ENCODE results near the gene ESPNL. TPM values are rescaled to one million over a fixed set of nuclear protein-coding genes. Genes with fewer than 3 reads are reported as not detected.

The ESPNL gene
- total RNA-seq, 4 donors from 2014 or later = 0.78 to 1.3 (median 0.83) TPM; not detected in 1

- Histone ChIP-seq H3K27ac (replicated peaks in 1 of 4) (no peak overlapping the region), H3K9me3 (no peaks in the 10 kb centered on the region), H3K4me1 (peaks cover 5 to 18% (median 9%) of the 10 kb centered on the region in 4 donors), H3K36me3 (no peaks in the 10 kb centered on the region), H3K4me3 (no peak overlapping the region), H3K27me3 (peaks cover 0 to 9% (median 0%) of the 10 kb centered on the region in 4 donors)
- WGBS = 87% methylated on average over 17 of the region's 29 CpGs
- intact Hi-C loops (cut with DNase I) = no loop called here
- no peak for TF ChIP-seq POLR2AphosphoS5 (IDR thresholded peaks at IDR 0.05)
- TF ChIP-seq EP300 (IDR thresholded peaks at IDR 0.05) = no peak
- no peak for TF ChIP-seq POLR2A (IDR thresholded peaks at IDR 0.05; ENCODE audit: low read depth)
- TF ChIP-seq, protein P1, sequence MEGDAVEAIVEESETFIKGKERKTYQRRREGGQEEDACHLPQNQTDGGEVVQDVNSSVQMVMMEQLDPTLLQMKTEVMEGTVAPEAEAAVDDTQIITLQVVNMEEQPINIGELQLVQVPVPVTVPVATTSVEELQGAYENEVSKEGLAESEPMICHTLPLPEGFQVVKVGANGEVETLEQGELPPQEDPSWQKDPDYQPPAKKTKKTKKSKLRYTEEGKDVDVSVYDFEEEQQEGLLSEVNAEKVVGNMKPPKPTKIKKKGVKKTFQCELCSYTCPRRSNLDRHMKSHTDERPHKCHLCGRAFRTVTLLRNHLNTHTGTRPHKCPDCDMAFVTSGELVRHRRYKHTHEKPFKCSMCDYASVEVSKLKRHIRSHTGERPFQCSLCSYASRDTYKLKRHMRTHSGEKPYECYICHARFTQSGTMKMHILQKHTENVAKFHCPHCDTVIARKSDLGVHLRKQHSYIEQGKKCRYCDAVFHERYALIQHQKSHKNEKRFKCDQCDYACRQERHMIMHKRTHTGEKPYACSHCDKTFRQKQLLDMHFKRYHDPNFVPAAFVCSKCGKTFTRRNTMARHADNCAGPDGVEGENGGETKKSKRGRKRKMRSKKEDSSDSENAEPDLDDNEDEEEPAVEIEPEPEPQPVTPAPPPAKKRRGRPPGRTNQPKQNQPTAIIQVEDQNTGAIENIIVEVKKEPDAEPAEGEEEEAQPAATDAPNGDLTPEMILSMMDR (IDR thresholded peaks at IDR 0.05) = no peak
- no peak for DNase-seq (ENCODE audit: extremely low spot score)
These were observed 22.4 kb downstream of the ESPNL start for GRCh38 chr2:238122287-238123217.

GRCh38 chr2:238123218-238123971 lies 23.3 kb downstream of the ESPNL start:
- WGBS = 84% methylated on average over 10 of the region's 22 CpGs
- Histone ChIP-seq H3K27me3 (peaks cover 0 to 5% (median 0%) of the 10 kb centered on the region in 4 donors), H3K27ac (replicated peaks in 1 of 4) (no peak overlapping the region), H3K36me3 (no peaks in the 10 kb centered on the region), H3K4me3 (no peak overlapping the region), H3K4me1 (peaks cover 5 to 22% (median 15%) of the 10 kb centered on the region in 4 donors), H3K9me3 (no peaks in the 10 kb centered on the region)
- intact Hi-C loops (cut with DNase I) = no loop called here
- no peak for DNase-seq (ENCODE audit: extremely low spot score)
- TF ChIP-seq, protein P1 (IDR thresholded peaks at IDR 0.05) = no peak
- no peak for TF ChIP-seq EP300 (IDR thresholded peaks at IDR 0.05)
- no peak for TF ChIP-seq POLR2AphosphoS5 (IDR thresholded peaks at IDR 0.05)
- no peak for TF ChIP-seq POLR2A (IDR thresholded peaks at IDR 0.05; ENCODE audit: low read depth)

GRCh38 chr2:238123991-238124470 lies 23.9 kb downstream of the ESPNL start:
- WGBS = 74% methylated on average over 9 of the region's 14 CpGs
- intact Hi-C loops (cut with DNase I) = no loop called here

DNA sequence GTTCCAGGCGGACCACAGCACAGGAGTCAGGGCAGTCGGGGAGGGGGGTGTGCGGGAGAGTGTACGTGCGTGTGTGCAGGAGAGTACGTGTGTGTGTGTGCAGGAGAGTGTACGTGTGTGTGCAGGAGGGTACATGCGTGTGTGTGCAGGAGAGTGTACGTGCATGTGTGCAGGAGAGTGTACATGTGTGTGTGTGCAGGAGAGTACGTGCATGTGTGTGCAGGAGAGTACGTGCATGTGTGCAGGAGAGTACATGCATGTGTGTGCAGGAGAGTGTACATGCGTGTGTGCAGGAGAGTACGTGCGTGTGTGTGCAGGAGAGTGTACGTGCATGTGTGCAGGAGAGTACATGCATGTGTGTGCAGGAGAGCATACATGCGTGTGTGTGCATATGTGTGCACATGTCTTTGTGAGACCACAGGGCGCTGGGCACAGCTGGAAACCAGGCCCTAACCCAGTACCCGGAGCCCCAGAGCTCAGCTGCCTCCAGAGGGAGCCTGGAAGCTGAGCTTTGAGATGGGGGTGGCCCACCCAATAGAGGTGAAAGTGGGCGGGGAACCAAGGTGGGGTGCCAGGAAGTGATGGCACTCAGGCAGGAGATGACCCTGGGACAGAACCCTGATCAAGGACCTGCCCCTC lies 24.5 kb downstream of the ESPNL start:
- intact Hi-C loops (cut with DNase I) = no loop called here
- Histone ChIP-seq H3K4me1 (peaks cover 5 to 22% (median 15%) of the 10 kb centered on the region in 4 donors), H3K4me3 (no peak overlapping the region), H3K9me3 (no peaks in the 10 kb centered on the region), H3K36me3 (no peaks in the 10 kb centered on the region), H3K27ac (replicated peaks in 1 of 4) (no peak overlapping the region), H3K27me3 (peaks cover 0 to 5% (median 0%) of the 10 kb centered on the region in 4 donors)
- no peak for DNase-seq (ENCODE audit: extremely low spot score)
- TF ChIP-seq EP300 (IDR thresholded peaks at IDR 0.05) = no peak
- TF ChIP-seq POLR2AphosphoS5 (IDR thresholded peaks at IDR 0.05) = no peak
- TF ChIP-seq POLR2A (IDR thresholded peaks at IDR 0.05; ENCODE audit: low read depth) = no peak
- TF ChIP-seq, protein P1 (IDR thresholded peaks at IDR 0.05) = no peak
- 92% methylated on average over 17 of the region's 19 CpGs for WGBS

More at GRCh38 chr2:238123991-238124470, 23.9 kb downstream of the ESPNL start:
- Histone ChIP-seq H3K4me3 (no peak overlapping the region), H3K27ac (replicated peaks in 1 of 4) (no peak overlapping the region), H3K27me3 (peaks cover 0 to 5% (median 0%) of the 10 kb centered on the region in 4 donors), H3K4me1 (peaks cover 5 to 22% (median 15%) of the 10 kb centered on the region in 4 donors), H3K36me3 (no peaks in the 10 kb centered on the region), H3K9me3 (no peaks in the 10 kb centered on the region)
- TF ChIP-seq POLR2A (IDR thresholded peaks at IDR 0.05; ENCODE audit: low read depth) (no peak), POLR2AphosphoS5 (IDR thresholded peaks at IDR 0.05) (no peak), EP300 (IDR thresholded peaks at IDR 0.05) (no peak)
- TF ChIP-seq, protein P1 (IDR thresholded peaks at IDR 0.05) = no peak
- DNase-seq (ENCODE audit: extremely low spot score) = no peak

Measured in esophagus muscularis mucosa (tissue), 4 donors.